Nephron (organoid): Measurements from ENCODE around the gene SNED1.
A peak's percentile ranks its signal among the peaks of the same experiment; 100 is the strongest.

ENCODE experiments used
- H3K27ac Mint-ChIP-seq, 3 experiments: 2 replicates each; pipeline ENCODE4 v1.8.0; 2020; ENCODE audit warnings: mixed read lengths in 3 of 3, mild to moderate bottlenecking in 2 of 3, moderate library complexity in 1 of 3
- H3K27me3 Mint-ChIP-seq: 2 replicates; pipeline ENCODE4 v1.8.0; 2021; ENCODE audit warnings: low read depth, mild to moderate bottlenecking, moderate library complexity, mixed read lengths
- H3K36me3 Mint-ChIP-seq: 2 replicates; pipeline ENCODE4 v1.8.0; 2020; ENCODE audit warnings: low read depth, mixed read lengths
- H3K4me1 Mint-ChIP-seq: 2 replicates; pipeline ENCODE4 v1.8.0; 2020; ENCODE audit warnings: mixed read lengths
- H3K4me3 Mint-ChIP-seq, 3 experiments: 2 replicates each; pipeline ENCODE4 v1.8.0; 2020; ENCODE audit warnings: mild to moderate bottlenecking in 3 of 3, mixed read lengths in 3 of 3, moderate library complexity in 2 of 3
- H3K9me3 Mint-ChIP-seq: 2 replicates; pipeline ENCODE4 v1.8.0; 2020; ENCODE audit warnings: mixed read lengths
- CTCF ChIP-seq, 3 experiments: fragments of 200-600 bp; sonication (generic); IDR thresholded peaks; one replicate each; pipeline ENCODE4 v1.5.0; 2021; ENCODE audit warnings: antibody characterized with exemption in 3 of 3; ENCODE audit not compliant: unreplicated experiment in 3 of 3

Gene SNED1

GRCh38 chr2:240966906-240967680 lies 31.3 kb upstream of the SNED1 start:
- no peak overlapping the region for H3K4me3 Mint-ChIP-seq
- no peaks in the 10 kb centered on the region for H3K36me3 Mint-ChIP-seq
- peaks cover 10% of the 10 kb centered on the region for H3K4me1 Mint-ChIP-seq
- peaks cover 4% of the 10 kb centered on the region for H3K27me3 Mint-ChIP-seq
- TF ChIP-seq CTCF (IDR thresholded peaks at IDR 0.05; ENCODE audit: unreplicated experiment in 3 of 3), result no peak
- H3K27ac Mint-ChIP-seq, result no peak overlapping the region
- peaks cover 3% of the 10 kb centered on the region for H3K9me3 Mint-ChIP-seq

- peaks cover 9% of the 10 kb centered on the region for H3K27me3 Mint-ChIP-seq
- H3K9me3 Mint-ChIP-seq, result peaks cover 3% of the 10 kb centered on the region
- no peak for TF ChIP-seq CTCF (IDR thresholded peaks at IDR 0.05; ENCODE audit: unreplicated experiment in 3 of 3)
- H3K36me3 Mint-ChIP-seq, result no peaks in the 10 kb centered on the region
- H3K4me1 Mint-ChIP-seq, result peaks cover 14% of the 10 kb centered on the region
- no peak overlapping the region for H3K4me3 Mint-ChIP-seq
- H3K27ac Mint-ChIP-seq, result no peak overlapping the region
Observed at GRCh38 chr2:240967681-240968621, 30.5 kb upstream of the SNED1 start.

GRCh38 chr2:240968731-240969624 lies 29.4 kb upstream of the SNED1 start:
- peaks cover 6% of the 10 kb centered on the region for H3K9me3 Mint-ChIP-seq
- H3K36me3 Mint-ChIP-seq, result no peaks in the 10 kb centered on the region
- H3K4me3 Mint-ChIP-seq, result no peak overlapping the region
- H3K27me3 Mint-ChIP-seq, result peaks cover 15% of the 10 kb centered on the region
- no peak overlapping the region for H3K27ac Mint-ChIP-seq
- no peak for TF ChIP-seq CTCF (IDR thresholded peaks at IDR 0.05; ENCODE audit: unreplicated experiment in 3 of 3)
- peaks cover 18% of the 10 kb centered on the region for H3K4me1 Mint-ChIP-seq

- Mint-ChIP-seq H3K4me3 (no peak overlapping the region), H3K36me3 (no peaks in the 10 kb centered on the region), H3K27ac (peak overlapping the region; percentile 6 to 38 (median 14)), H3K9me3 (peaks cover 6% of the 10 kb centered on the region), H3K27me3 (peaks cover 23% of the 10 kb centered on the region), H3K4me1 (peaks cover 20% of the 10 kb centered on the region)
- no peak for TF ChIP-seq CTCF (IDR thresholded peaks at IDR 0.05; ENCODE audit: unreplicated experiment in 3 of 3)
Observed at GRCh38 chr2:240970104-240970503, 28.3 kb upstream of the SNED1 start.

GRCh38 chr2:240970816-240971215 lies 27.6 kb upstream of the SNED1 start:
- H3K9me3 Mint-ChIP-seq, result peaks cover 6% of the 10 kb centered on the region
- peaks cover 20% of the 10 kb centered on the region for H3K4me1 Mint-ChIP-seq
- no peak overlapping the region for H3K27ac Mint-ChIP-seq
- no peak overlapping the region for H3K4me3 Mint-ChIP-seq
- H3K36me3 Mint-ChIP-seq, result no peaks in the 10 kb centered on the region
- no peak for TF ChIP-seq CTCF (IDR thresholded peaks at IDR 0.05; ENCODE audit: unreplicated experiment in 3 of 3)
- H3K27me3 Mint-ChIP-seq, result peaks cover 27% of the 10 kb centered on the region
